Stimulated activated CD8-positive, alpha-beta memory T cell treated with anti-CD3 and anti-CD28 coated beads, Interleukin-4, amount 100 ng/mL, for 24 hours (primary cell): ENCODE measurements around the gene SLC38A10.
"Not testable (repeated sequence)": the region's sequence is repeated elsewhere in the genome, so short reads cannot be mapped to it uniquely, and the experiment has no call there.

Source experiments
- DNase-seq: peaks from one replicate; pipeline ENCODE4 v3.0.0-alpha.2; 2020; ENCODE audit warnings: low read depth

The SLC38A10 gene

DNA sequence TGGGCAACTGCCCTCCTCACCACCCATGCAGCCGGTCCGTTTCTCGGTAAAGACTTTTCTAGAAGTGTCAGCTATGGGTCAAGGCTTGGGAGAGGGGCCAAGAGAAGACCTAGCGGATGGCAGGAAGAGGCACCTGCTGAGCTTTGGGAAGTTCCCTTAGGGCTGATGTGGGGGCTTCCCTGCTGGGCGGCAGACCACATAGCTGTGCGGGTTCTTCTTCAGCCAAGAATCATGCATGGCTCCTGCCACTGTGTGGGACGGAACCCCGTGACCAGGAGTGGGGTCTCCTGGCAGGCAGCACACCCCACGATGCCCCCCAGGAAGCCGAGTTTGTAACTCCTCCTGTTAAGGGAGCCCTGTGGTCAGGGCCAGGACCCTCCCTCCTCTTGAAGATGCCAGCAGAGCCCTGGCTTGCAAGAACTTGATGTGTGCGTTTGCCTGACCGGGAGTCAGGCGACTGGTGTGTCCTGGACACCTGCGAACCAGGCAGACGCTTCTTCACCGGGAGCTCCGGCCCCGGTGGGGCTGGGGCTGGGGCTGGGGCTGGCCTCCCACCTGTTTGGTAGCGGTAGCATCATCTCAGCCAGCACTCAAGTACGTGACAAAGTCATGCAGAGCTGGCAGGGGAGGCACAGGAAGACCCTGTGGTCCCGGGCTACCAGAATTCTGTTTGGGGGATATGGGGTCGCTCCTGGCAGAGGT, 17.7 kb upstream of the SLC38A10 start:
- DNase-seq = no peak

DNA sequence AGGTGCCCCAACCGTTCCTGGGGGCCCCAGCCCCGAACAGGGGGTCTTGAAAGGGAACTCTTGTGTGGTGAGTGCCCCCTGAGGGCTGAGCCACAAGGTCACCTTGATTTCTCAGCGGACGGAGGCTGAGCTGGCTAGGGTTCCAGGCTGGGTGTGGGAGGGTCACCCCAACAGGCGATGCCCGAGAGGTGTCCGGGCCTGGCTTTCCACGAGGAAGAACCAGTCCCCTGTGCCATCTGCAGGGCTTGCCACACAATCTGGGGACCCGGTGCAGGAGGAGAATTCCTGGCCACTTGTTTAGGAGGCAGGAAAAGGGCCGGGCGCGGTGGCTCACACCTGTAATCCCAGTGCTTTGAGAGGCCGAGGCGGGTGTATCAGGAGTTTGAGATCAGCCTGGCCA, 16.8 kb upstream of the SLC38A10 start:
- DNase-seq = no peak

DNA sequence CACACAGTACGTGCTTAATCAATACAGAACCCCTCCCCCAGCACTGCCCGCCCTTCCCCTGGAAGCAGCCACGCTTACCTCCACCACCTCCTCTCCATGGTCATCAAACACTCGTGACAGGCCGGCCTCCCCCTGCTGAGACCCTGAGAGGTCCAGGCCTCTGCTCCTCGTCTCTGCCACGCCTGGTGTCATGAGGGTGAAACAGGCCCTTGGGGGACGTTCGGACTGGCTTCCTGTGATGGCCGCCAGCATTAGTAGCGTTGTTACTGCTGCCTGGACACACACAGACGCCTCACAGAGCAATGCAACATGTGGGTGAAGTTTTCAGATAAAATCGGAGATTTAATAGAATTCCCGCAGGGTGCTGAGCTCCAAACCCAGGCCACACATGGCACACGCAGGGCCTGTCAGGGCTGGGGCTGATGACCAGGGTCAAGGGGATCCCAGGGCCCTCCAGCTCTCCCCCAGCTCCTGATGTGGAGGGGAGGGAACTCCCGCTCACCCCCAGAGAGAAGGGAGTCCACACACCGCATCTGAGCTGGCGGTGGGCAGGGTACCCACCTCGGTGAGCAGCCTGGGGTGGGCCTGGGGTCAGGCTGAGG, 15.9 kb upstream of the SLC38A10 start:
- no peak for DNase-seq

DNA sequence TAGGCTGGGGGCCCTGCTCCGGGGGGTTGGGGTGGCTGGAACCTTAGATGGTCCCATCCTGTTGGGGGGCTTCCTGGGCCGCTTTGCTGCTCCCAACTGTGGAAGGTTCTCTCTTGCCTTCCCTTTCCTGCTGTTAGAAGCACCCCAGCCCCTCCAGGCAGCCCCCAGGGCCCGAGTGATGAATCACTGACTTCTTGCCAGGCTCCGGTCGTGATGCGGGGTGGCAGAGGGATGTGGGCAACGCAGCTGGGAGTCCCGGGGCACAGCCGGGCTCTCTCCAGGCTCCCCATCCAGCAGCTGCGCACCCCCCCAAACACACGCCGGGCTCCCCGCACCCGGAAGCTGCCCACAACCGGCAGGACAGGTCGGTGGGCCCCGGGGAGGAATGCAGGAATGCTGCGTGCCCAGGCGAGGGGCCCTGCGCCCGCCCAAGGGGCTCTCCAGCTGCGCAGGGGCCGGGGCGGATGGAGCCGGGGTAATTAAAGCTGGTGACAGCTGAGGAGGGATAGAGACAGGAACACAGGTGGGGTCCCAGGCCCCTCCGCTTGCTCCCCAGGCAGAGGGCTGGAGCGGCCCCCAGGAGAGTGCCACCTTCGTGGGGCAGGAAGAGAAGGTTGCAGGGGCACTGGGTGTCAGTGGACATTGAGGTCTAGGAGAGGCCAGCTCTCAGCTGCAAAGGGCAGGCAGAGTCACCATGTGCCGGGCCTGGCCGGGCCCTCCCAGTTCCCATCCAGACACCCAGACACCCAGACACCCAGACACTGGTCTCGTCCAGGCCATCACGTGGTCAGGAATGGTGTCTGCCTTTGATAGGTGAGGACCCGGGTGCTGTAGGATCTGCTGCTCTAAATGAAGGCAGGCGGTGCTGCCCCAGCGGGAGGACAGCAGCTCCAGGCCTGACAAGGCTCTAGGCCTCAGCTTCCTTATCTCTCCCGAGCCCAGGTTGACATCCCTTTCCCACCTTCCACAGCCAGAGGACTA, 15.0 kb upstream of the SLC38A10 start:
- no peak for DNase-seq

DNA sequence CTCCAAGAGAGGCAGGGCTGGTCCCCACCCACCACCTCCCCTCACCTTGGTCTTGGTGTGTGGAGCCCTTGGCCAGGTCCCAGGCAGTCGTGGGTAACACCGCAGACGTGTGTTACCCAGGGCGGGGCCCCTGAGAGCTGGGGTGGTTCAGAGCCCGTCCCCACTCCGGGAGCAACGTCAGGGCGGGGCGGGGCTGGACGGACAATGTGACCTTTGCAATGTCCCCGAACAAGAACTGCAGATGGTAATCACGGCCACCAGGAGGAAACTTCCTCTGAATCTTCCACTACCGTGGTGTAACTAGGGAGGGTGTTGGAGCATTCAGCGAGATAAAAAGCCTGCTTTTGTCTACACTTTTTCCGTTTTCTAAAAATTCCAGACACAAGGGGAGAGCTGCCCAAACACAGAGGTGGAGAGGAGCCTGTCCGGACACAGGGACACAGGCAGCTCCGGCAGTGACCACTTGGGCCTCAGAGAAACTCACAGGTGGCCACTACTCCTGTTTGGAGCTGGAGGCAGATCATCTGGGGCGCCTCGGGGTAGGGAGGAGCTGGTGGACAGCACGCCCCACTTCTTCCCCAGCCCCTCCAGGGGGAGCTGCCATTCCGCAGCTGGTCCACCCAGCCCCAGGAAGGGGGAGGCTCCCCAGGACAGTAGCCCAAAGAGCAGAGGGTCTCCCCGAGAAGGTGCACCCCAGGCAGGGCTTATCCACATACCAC, 14.2 kb upstream of the SLC38A10 start:
- DNase-seq = no peak

DNA sequence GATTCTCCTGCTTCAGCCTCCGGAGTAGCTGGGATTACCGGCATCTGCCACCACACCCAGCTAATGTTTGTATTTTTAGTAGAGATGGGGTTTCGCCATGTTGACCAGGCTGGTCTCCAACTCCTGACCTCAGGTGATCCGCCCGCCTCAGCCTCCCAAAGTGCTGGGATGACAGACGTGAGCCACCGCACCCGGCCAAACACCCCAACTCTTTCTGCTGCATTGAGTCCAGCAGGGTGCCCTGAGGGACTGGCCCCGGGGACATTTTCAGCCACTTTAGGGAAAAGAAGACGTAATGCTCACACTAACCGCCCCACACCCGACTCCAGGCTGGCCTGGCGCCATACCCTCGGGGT, 13.7 kb upstream of the SLC38A10 start:
- not testable (repeated sequence) for DNase-seq

DNA sequence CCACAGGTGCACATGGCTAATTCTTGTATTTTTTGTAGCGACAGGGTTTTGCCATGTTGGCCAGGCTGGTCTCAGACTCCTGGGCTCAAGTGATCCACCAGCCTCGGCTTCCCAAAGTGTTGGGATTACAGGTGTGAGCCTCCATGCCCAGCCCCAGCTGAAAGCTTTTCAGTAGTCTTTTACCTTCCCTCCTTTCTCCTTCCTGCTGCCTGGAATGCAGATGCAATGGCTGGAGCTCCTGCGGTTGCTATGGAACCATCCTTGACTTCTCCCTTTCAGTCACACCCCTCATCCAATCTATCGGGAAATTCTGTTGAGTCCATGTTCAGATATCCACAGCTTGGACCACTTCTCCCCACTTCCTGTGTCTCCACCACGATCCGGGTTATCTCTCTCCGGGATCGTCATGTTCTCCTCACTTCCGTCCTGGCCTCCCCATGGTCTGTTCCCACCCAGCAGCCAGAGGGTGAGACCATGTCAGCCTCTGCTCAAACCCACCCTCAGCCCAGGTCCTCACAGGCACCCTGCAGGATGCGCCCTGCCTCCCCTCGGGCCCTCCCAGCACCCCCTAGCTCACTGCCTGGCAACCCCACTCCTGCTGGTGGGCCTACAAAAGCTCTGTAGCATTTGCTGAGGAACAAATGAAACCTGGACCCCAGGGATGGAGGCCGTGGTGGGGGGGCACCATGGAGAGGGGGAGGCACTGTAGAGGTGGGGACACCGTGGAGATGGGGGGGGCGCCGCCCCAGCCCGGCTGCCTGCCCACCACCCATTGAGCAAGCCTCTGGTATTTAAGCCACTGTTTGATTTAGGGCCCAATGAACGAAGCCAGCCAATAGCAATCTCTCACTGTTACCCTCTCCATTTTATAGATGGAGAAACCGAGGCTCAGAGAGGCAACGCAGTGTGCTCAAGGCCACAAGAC, 12.8 kb upstream of the SLC38A10 start:
- no peak for DNase-seq

DNA sequence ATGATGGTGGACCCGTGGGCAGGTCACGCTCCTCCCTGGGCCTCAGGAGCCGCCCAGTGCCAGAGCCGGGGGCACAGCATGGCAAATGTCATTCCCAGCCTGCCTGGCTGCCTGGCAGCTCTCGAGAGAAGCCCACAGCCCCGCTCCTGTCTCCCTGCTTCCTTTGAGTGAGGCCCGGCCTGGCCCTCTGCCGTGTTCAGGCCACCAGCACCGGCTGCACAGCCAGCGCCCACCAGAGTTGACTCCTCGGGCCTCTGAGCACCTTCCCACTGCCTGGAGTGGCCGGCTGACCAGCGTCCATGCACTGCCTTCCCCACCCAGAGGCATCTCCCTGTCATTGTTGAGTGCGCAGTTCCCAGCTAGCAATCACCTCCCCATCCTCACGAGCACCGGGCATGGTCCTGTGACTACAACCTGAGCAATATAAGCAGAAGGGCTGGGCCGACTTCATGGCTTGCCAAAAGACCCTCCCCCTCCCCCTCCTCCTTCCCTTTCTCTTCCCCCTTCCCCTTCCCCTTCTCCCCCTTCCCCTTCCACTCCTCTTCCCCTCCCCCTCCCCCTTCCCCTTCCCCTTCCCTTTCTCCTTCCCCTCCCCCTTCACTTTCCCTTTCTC, 11.9 kb upstream of the SLC38A10 start:
- no peak for DNase-seq

DNA sequence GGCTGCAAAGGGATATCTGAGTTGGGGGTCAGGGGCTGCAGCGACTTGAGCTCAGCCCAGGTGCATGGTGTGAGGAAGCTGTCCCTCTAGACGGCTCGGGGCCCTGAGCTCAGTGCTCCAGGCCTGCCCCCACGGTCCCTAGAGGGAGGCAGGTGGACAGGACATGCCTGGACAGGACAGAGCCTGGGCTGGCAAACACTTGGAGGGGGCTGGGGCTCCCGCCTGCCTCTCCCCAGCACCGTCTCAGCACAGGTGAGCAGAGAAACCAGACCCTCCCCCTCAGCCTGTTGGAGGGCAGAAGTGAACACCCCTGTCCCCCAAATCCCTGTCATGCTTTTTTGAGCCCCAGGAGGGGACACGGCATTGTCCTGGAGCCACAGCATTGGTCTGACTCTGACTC, 11.4 kb upstream of the SLC38A10 start:
- DNase-seq = no peak

DNA sequence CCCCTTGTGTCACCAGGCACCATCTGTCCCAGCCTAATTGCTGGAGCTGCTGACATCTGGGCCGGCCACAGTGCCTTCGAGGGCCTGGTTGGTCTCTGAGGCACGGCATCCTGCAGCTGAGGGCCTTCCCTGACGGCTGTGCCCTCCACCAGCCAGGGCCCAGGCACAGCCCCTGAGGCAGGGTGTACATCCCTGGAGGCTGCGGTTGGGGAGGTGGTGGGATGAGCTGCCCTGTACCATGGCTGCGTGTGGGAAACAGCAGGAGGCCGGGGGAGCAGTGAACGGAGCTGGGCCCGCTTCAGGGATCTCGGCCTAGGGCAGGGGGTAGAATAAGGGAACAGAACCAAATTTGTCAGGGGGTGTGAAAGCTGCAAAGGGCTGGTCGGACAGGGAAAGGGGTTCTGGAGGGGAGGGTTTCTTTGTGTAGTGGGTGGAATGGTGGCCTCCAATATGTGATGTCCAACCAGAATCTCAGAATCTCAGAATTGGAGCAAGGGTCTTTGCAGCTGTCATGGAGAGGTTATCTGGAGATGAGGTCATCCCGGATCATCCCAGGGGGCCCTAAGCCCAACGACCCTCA, 10.0 kb upstream of the SLC38A10 start:
- no peak for DNase-seq

DNA sequence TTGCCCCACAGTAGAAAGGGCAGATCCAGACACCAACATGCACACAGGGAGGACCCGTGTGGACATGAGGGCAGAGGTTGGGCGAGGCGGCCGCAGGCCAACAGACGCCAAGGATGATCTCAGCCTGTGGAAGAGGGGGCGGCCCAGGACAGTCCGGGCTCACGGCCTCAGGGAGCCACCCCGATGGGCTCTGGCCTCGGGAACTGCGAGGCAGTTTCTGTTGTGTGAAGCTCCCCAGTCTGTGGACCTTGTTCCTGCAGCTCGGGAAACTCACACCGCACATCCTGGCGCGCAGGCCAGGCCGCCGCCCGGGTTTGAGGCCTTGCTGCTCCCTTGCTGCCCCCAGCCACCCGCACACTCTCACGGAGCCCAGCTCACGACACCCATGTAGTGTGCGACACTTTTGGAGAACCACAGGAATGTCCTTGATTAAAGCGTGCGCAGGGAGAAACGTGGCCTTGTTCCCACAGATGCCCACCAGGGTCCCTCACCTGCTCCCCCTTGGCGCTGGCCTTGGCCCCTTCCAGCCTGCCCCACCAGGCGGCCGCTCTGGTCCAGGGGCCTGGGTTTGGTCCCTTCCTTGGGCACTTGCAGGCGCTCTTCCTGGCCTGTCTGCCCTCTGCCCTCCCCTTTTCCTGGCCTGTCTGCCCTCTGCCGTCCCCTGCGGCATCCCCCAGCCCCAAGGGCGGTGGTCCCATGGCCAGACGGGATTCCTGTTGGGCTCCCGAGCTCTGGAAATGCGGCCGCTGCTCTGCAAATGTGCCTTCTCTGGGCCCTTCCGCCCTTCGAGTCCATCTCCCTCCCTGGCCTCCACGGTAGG, 9.3 kb upstream of the SLC38A10 start:
- no peak for DNase-seq

DNA sequence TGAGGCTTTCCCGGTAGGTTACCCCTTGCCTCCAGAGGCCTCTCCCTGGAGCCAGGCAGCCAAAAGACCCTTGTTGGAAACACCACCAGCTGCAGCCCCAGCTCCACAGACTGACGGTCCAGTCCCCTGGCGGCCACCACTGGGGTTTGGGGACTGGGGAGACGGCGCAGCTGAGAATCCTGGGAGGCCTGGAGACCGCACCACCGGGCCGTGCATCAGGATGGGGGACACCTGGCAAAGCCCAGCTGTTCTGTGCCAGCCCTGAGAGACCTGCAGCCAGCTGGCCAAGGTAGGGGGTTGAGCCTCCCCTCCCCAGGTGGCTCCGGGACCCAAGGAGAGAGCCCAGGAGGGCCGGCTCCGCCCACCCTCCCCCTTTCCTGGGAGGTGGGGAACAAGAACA, 8.3 kb upstream of the SLC38A10 start:
- no peak for DNase-seq

DNA sequence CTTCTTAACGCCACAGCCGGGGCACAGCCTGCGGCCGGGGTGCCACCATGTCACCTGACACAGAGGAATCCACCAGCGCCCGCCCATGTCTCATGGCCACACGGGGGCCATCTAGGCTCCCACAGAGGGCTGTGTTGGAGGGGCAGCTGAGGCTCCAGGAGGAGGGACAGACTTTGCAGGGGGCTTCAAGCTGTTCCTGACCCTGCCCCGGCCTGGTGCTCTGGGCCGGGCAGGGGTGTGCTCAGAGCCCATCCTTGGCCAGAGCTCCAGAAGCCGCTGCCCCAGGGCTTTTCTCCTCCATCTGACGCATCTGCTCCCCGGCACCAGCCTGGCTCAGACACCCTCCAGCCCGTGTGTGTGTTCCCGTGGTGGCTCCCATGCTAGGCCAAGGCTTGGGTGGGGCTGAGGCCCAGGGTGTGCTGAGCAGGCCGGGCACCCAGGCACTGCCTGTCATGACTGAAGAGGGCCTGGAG, 7.8 kb upstream of the SLC38A10 start:
- no peak for DNase-seq

DNA sequence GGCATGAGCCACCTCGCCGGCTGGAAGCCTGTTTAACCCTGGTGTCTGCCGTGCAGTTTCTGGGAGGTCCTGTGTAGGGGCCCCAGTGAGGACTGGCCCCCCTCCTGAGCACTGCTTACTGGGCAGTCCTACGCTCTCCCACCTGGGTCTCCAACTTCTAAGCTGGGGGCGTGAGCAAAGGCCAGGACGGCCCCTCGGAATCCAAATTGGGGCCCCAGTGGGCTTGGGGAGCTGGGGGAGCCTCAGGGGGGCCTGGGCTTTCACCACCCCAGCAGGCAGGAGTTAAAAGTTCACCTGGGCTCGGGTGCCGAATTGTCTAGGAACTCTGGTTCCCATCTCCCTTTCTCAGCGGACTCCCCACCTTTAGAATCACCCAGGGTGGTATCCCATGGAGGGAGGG, 7.2 kb upstream of the SLC38A10 start:
- no peak for DNase-seq

DNA sequence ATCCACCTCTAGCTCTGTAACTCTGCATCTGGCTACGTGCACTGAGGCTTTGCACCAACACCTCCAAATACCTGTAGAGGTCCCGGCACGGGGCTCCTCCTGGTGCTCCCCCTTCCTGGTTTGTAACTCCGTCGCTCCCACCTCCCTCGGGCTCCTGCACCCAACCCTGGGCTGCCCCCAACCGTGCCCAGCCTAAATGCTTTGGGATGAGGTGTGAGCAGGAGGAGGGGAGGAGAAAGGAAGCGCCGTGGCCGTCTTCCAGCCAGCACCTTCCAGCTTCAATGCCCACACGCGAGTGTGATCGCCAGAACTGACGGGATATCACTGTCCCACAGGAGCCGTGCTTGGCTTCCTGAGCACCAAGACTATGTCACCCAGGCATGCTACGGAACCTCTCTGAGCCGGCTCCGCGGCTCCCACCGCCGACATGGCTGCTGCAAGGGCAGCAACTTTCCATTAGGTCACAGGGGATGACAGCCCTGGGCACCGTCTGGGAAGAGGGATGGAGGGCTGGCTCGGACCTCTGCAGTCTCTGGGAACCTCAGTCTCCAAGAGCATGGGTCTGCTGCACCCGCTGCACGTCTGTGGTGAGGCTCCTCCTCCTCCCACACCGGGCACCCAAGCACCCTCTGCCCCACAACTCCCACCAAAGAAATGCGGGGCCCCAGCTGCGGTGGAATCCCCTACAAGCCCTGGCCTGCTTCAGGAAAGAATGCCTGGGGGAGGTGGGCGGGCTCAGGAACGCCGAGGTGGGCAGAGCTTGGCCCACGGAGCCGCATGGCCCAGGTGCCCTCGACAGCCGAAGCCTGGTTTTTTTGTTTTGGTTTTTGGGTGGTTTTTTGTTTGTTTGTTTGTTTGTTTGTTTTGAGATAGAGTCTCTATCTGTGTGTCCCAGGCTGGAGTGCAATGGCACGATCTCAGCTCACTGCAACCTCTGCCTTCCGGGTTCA, 6.4 kb upstream of the SLC38A10 start:
- no peak for DNase-seq

DNA sequence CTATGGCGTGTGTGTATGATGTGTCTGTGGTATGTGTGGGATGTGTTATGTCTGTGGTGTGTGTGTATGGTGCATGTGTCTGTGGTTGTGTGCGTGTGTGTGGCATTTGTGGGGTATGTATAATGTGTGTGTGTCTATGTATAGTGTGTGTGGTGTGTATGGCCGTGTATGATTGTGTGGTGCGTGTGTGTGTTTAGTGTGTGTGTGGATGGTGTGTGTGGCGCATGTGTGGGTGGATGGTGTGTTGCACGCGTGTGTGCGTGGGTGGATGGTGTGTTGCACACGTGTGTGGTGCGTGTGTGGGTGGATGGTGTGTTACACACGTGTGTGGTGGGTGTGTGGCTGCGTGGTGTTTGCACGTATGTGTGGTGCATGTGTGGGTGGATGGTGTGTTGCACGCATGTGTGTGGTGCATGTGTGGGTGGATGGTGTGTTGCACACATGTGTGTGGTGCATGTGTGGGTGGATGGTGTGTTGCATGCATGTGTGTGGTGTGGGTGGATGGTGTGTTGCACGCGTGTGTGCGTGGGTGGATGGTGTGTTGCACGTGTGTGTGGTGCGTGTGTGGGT, 5.6 kb upstream of the SLC38A10 start:
- no peak for DNase-seq

DNA sequence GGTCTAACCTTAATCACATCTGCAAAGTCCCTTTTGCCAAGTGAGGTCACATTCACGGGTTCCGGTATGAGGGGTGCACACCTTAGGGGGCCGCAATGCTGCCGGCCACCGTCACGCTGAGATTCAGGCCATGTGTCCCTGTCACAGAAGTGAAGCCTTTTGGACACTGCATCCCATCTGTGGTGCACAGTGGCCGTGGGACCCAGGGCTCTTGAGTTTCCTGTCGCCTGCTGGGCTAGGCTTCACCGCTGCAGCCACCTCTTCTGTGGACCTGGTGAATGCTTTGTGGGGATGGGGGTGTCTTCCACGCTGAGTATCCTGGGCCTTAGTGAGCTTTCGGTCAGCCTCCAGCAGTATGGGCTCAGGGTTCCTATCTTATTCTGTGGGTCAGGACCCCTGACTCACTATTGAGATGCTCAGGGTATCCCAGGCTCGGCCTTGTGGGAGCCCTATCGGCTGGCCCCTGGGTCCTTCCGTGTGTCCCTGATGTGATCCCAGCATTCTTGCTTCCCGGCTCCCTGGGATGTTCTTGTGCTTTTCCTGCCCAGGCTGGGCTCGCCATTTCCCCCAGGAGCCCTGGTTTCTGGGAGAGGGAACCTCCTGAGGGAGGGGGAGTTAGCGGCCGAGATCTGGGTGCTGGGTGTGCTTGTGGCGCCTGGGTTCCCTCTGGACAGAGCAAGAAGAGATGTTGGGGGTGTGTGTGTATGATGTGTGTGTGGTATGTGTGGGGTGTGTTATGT, 4.9 kb upstream of the SLC38A10 start:
- DNase-seq = no peak
